ENCODE data around the gene OLFM2. TPM values are rescaled to one million over a fixed set of nuclear protein-coding genes. Genes with fewer than 3 reads are reported as not detected.

The OLFM2 gene
- polyA plus RNA-seq, 1 donor from 2014 or later: 68.6 TPM

DNA sequence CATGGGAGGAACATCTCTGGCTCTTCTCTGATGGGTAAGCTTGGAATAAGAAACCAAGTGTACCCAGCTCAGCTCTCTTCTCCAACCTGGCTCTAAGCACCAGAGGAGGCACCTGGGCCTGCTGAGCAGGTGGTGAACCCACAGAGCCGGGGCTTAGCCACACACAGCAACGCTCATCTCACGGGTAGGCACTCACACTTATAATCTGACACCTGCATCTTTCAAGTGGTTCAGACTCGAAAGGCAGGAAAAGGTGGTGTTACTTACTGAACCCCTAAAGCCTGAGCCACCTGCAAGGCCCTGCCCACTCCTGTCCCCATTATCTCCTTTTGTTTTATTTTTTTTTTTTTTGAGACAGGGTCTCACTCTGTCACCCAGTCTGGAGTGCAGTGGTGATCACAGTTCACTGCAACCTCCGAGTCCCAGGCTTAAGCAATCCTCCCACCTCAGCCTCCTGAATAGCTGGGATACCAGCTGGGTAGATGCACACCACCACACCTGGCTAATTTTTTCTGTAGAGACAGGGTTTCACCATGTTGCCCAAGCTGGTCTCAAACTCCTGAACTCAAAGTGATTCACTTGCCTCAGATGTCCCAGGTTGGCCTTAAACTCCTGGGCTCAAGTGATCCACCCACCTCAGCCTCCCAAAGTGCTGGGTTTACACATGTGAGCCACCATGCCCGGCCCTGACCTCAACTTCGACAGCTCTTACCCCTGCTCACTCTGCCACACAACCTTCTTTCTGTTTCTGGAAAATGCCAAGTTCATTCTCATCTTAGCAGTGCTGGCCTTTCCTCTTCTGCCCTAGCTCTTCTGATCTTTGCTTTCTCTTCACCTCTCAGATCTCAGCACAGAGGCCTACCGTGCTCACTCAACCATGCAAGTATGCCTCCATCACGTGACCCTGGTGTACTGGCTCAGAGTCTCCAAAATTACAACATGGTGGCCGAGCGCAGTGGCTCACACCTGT, 127.2 kb downstream of the OLFM2 start:
- H3F3A ChIP-seq (ENCODE audit: insufficient read depth, low read length, poor library complexity, severe bottlenecking): no peaks in the 10 kb centered on the region
- H3K36me3 ChIP-seq (ENCODE audit: insufficient read depth, low read length): no peaks in the 10 kb centered on the region
- H3K79me2 ChIP-seq (replicated peaks; ENCODE audit: insufficient read depth, low read length): no peaks in the 10 kb centered on the region
- TF ChIP-seq EP300 (conservative IDR thresholded peaks at IDR 0.05; ENCODE audit: poor library complexity, severe bottlenecking) (no peak), REST (IDR thresholded peaks at IDR 0.05; ENCODE audit: borderline replicate concordance) (no peak), SMC3 (conservative IDR thresholded peaks at IDR 0.05; ENCODE audit: poor library complexity) (no peak), TAF1 (IDR thresholded peaks at IDR 0.05; ENCODE audit: low read depth) (no peak)
- TF ChIP-seq, protein P1, sequence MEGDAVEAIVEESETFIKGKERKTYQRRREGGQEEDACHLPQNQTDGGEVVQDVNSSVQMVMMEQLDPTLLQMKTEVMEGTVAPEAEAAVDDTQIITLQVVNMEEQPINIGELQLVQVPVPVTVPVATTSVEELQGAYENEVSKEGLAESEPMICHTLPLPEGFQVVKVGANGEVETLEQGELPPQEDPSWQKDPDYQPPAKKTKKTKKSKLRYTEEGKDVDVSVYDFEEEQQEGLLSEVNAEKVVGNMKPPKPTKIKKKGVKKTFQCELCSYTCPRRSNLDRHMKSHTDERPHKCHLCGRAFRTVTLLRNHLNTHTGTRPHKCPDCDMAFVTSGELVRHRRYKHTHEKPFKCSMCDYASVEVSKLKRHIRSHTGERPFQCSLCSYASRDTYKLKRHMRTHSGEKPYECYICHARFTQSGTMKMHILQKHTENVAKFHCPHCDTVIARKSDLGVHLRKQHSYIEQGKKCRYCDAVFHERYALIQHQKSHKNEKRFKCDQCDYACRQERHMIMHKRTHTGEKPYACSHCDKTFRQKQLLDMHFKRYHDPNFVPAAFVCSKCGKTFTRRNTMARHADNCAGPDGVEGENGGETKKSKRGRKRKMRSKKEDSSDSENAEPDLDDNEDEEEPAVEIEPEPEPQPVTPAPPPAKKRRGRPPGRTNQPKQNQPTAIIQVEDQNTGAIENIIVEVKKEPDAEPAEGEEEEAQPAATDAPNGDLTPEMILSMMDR (IDR thresholded peaks at IDR 0.05; ENCODE audit: poor library complexity, severe bottlenecking): no peak
- H3K27ac ChIP-seq (ENCODE audit: low read length): no peak overlapping the region
- no peaks in the 10 kb centered on the region for H3K9me3 ChIP-seq (ENCODE audit: low read length)
- no peak overlapping the region for H3K4me3 ChIP-seq (ENCODE audit: low read length)
- H3K9me2 ChIP-seq (ENCODE audit: insufficient read depth, low read length): no peaks in the 10 kb centered on the region
- H4K20me1 ChIP-seq (ENCODE audit: insufficient read depth): no peaks in the 10 kb centered on the region
- no peak overlapping the region for H2AFZ ChIP-seq (ENCODE audit: low read depth, low read length)
- no peak overlapping the region for H3K4me2 ChIP-seq (ENCODE audit: low read length)
- no peaks in the 10 kb centered on the region for H3K27me3 ChIP-seq (ENCODE audit: insufficient read depth, low read depth, low read length)
- no peak overlapping the region for H3K9ac ChIP-seq (ENCODE audit: low read length)

DNA sequence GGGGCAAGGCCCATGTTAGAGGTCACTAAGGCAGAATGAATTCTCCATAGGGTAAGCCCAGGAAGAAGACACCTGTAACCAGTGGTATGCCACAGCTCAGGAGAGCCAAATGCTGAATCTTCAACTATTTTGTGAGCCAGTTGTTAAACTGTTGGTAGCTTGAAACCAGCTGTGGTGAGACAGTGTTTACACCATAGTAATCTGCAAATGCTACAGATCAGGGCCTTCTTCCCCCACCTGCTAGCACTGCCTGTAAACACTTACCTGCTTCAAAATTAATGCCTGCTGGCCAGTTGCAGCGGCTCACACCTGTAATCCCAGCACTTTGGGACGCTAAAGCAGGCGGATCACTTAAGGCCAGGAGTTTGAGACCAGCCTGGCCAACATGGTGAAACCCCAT, 129.5 kb downstream of the OLFM2 start:
- no peaks in the 10 kb centered on the region for H3K9me2 ChIP-seq (ENCODE audit: insufficient read depth, low read length)

More for the DNA sequence above, 129.5 kb downstream of the OLFM2 start:
- no peak for TF ChIP-seq REST (IDR thresholded peaks at IDR 0.05; ENCODE audit: borderline replicate concordance)
- TF ChIP-seq, protein P1 (IDR thresholded peaks at IDR 0.05; ENCODE audit: poor library complexity, severe bottlenecking): no peak
- no peak for TF ChIP-seq TAF1 (IDR thresholded peaks at IDR 0.05; ENCODE audit: low read depth)
- TF ChIP-seq RAD21 (conservative IDR thresholded peaks at IDR 0.05): no peak
- TF ChIP-seq POLR2AphosphoS5 (IDR thresholded peaks at IDR 0.05): no peak
- TF ChIP-seq SMC3 (conservative IDR thresholded peaks at IDR 0.05; ENCODE audit: poor library complexity): no peak
- TF ChIP-seq MXI1 (conservative IDR thresholded peaks at IDR 0.05; ENCODE audit: poor library complexity, severe bottlenecking): no peak
- no peak for TF ChIP-seq EZH2 (IDR thresholded peaks at IDR 0.05; ENCODE audit: borderline replicate concordance, insufficient read depth, low read length, poor library complexity, severe bottlenecking)
- TF ChIP-seq EP300 (conservative IDR thresholded peaks at IDR 0.05; ENCODE audit: poor library complexity, severe bottlenecking): no peak
- no peaks in the 10 kb centered on the region for H3K27me3 ChIP-seq (ENCODE audit: insufficient read depth, low read depth, low read length)
- no peaks in the 10 kb centered on the region for H3K9me3 ChIP-seq (ENCODE audit: low read length)
- H3K79me2 ChIP-seq (replicated peaks; ENCODE audit: insufficient read depth, low read length): no peaks in the 10 kb centered on the region
- H3K4me3 ChIP-seq (ENCODE audit: low read length): no peak overlapping the region
- no peak overlapping the region for H3K4me2 ChIP-seq (ENCODE audit: low read length)
- no peaks in the 10 kb centered on the region for H3K36me3 ChIP-seq (ENCODE audit: insufficient read depth, low read length)
- no peak overlapping the region for H3K27ac ChIP-seq (ENCODE audit: low read length)
- H3F3A ChIP-seq (ENCODE audit: insufficient read depth, low read length, poor library complexity, severe bottlenecking): no peaks in the 10 kb centered on the region
- H4K20me1 ChIP-seq (ENCODE audit: insufficient read depth): no peaks in the 10 kb centered on the region
- no peak overlapping the region for H2AFZ ChIP-seq (ENCODE audit: low read depth, low read length)
- H3K9ac ChIP-seq (ENCODE audit: low read length): no peak overlapping the region
